T47D (cell line): ENCODE measurements around the gene STK11.

Source experiments
- DNase-seq, 2 experiments: peaks; one replicate each; pipeline versions ENCODE4 v3.0.0 to v3.0.0-alpha.2; 2011 to 2012; ENCODE audit warnings: low read depth in 1 of 2, low spot score in 1 of 2
- JUND ChIP-seq: IDR thresholded peaks from 2 replicates; pipeline ENCODE4 v1.6.1; 2012; ENCODE audit warnings: low read depth
- in situ Hi-C: cut with HindIII; loops from 2 replicates; pipeline ENCODE4 v1.10.0; 2016; ENCODE audit warnings: low sequenced_read_pairs, low pct_unique_long_range_greater_than_20kb

STK11 gene

GRCh38 chr19:1251330-1252220, 46.0 kb downstream of the STK11 start:
- in situ Hi-C loops: no loop called here
- TF ChIP-seq JUND: no peak
- peak in 1 of 2 experiments; percentile 84 for DNase-seq

GRCh38 chr19:1252221-1252820, 46.7 kb downstream of the STK11 start:
- DNase-seq: peak in 1 of 2 experiments; percentile 68
- in situ Hi-C loops: no loop called here
- TF ChIP-seq JUND: no peak

GRCh38 chr19:1252821-1253513, 47.4 kb downstream of the STK11 start:
- no peak for TF ChIP-seq JUND

GRCh38 chr19:1253514-1254080, 48.0 kb downstream of the STK11 start:
- TF ChIP-seq JUND: no peak

More at GRCh38 chr19:1252821-1253513, 47.4 kb downstream of the STK11 start:
- peak; percentile 60 to 85 for DNase-seq
- in situ Hi-C loops: no loop called here

GRCh38 chr19:1254081-1254527, 48.5 kb downstream of the STK11 start:
- DNase-seq: no peak
- TF ChIP-seq JUND: no peak
- in situ Hi-C loops: no loop called here

More at GRCh38 chr19:1253514-1254080, 48.0 kb downstream of the STK11 start:
- in situ Hi-C loops: no loop called here
- DNase-seq: no peak

- in situ Hi-C loops: no loop called here
- DNase-seq: no peak
- no peak for TF ChIP-seq JUND
These were observed 49.1 kb downstream of the STK11 start for GRCh38 chr19:1254530-1255185.

GRCh38 chr19:1255186-1256161, 49.9 kb downstream of the STK11 start:
- DNase-seq: no peak
- TF ChIP-seq JUND: no peak
- in situ Hi-C loops: no loop called here

- in situ Hi-C loops: no loop called here
- DNase-seq: no peak
- no peak for TF ChIP-seq JUND
These were observed 51.3 kb downstream of the STK11 start for GRCh38 chr19:1256646-1257474.

- in situ Hi-C loops: no loop called here
- DNase-seq: no peak
- no peak for TF ChIP-seq JUND
These were observed 52.0 kb downstream of the STK11 start for GRCh38 chr19:1257475-1258162.

- no peak for DNase-seq
- in situ Hi-C loops: no loop called here
- no peak for TF ChIP-seq JUND
These were observed 52.5 kb downstream of the STK11 start for GRCh38 chr19:1258163-1258492.
